GM10847 (cell line): ENCODE measurements around the gene GBX1.

Experiments
- POLR2A ChIP-seq: IDR thresholded peaks from 2 replicates; pipeline ENCODE4 v1.6.1; 2011; ENCODE audit not compliant: insufficient read length; ENCODE audit errors: extremely low read depth

Gene GBX1

GRCh38 chr7:151168003-151168786, 701 bp upstream of the GBX1 start:
- TF ChIP-seq POLR2A, result no peak

- TF ChIP-seq POLR2A, result no peak
These were observed 781 bp downstream of the GBX1 start for GRCh38 chr7:151166629-151167196.

GRCh38 chr7:151161757-151162156, 5.7 kb downstream of the GBX1 start:
- no peak for TF ChIP-seq POLR2A

- no peak for TF ChIP-seq POLR2A
These were observed 9.7 kb downstream of the GBX1 start for GRCh38 chr7:151157645-151158329.

- TF ChIP-seq POLR2A, result no peak
These were observed 14.6 kb downstream of the GBX1 start for GRCh38 chr7:151152643-151153513.

GRCh38 chr7:151150388-151150787, 17.1 kb downstream of the GBX1 start:
- TF ChIP-seq POLR2A, result no peak

GRCh38 chr7:151148319-151149259, 18.9 kb downstream of the GBX1 start:
- no peak for TF ChIP-seq POLR2A

- TF ChIP-seq POLR2A, result no peak
These were observed 20.7 kb downstream of the GBX1 start for GRCh38 chr7:151146761-151147160.

- TF ChIP-seq POLR2A, result no peak
These were observed 23.1 kb downstream of the GBX1 start for GRCh38 chr7:151144387-151144786.

GRCh38 chr7:151143261-151144015, 24.1 kb downstream of the GBX1 start:
- TF ChIP-seq POLR2A, result no peak

GRCh38 chr7:151142686-151143040, 24.8 kb downstream of the GBX1 start:
- no peak for TF ChIP-seq POLR2A

GRCh38 chr7:151141855-151142685, 25.4 kb downstream of the GBX1 start:
- no peak for TF ChIP-seq POLR2A
